IPS DF 6.9 (cell line): ENCODE results near the gene HNRNPU.

ENCODE experiments used
- DNase-seq: peaks from one replicate; pipeline ENCODE4 v3.0.0-alpha.2; 2013; ENCODE audit warnings: low read depth, low spot score
- H3K27ac ChIP-seq: one replicate; pipeline ENCODE4 v1.5.1; 2013; ENCODE audit warnings: low read length, control low read depth
- H3K27me3 ChIP-seq: 2 replicates; pipeline ENCODE4 v1.6.1; 2013; ENCODE audit warnings: mild to moderate bottlenecking, low read length; ENCODE audit not compliant: control insufficient read depth, insufficient read depth
- H3K36me3 ChIP-seq: 2 replicates; pipeline ENCODE4 v1.6.1; 2013; ENCODE audit warnings: low read length; ENCODE audit not compliant: control insufficient read depth, insufficient read depth
- H3K4me1 ChIP-seq: 2 replicates; pipeline ENCODE4 v1.6.1; 2013; ENCODE audit warnings: low read length; ENCODE audit not compliant: control insufficient read depth, insufficient read depth
- H3K4me3 ChIP-seq: 2 replicates; pipeline ENCODE4 v1.5.1; 2013; ENCODE audit warnings: mild to moderate bottlenecking, low read length
- H3K9me3 ChIP-seq: 2 replicates; pipeline ENCODE4 v1.6.1; 2013; ENCODE audit warnings: low read length, inconsistent platforms; ENCODE audit not compliant: control insufficient read depth, insufficient read depth
- WGBS: extraction: QIAGEN DNeasy Blood & Tissue Kit; methylation state at CpG from one replicate; pipeline ENCODE4 v1.1.7; 2013; ENCODE audit warnings: mixed read lengths, missing lambda C conversion rate; ENCODE audit not compliant: insufficient read length, insufficient coverage; 5-methylcytosine and 5-hydroxymethylcytosine counted together

The HNRNPU gene

GRCh38 chr1:244802041-244802440 lies 62.3 kb downstream of the HNRNPU start:
- H3K4me1 ChIP-seq, result no peaks in the 10 kb centered on the region
- no peaks in the 10 kb centered on the region for H3K36me3 ChIP-seq
- no peak for DNase-seq
- H3K9me3 ChIP-seq, result no peaks in the 10 kb centered on the region
- no CpG with 5 or more reads among the region's 14 CpGs for WGBS
- no peaks in the 10 kb centered on the region for H3K27me3 ChIP-seq
- no peak overlapping the region for H3K4me3 ChIP-seq
- H3K27ac ChIP-seq, result no peak overlapping the region

- no peak for DNase-seq
- Histone ChIP-seq H3K4me1 (no peaks in the 10 kb centered on the region), H3K27me3 (no peaks in the 10 kb centered on the region), H3K27ac (no peak overlapping the region), H3K4me3 (no peak overlapping the region), H3K36me3 (no peaks in the 10 kb centered on the region), H3K9me3 (no peaks in the 10 kb centered on the region)
- no CpG with 5 or more reads among the region's 14 CpGs for whole genome bisulfite sequencing
Observed at GRCh38 chr1:244801246-244801645, 63.1 kb downstream of the HNRNPU start.

- H3K36me3 ChIP-seq, result no peaks in the 10 kb centered on the region
- no peak overlapping the region for H3K27ac ChIP-seq
- H3K4me1 ChIP-seq, result no peaks in the 10 kb centered on the region
- no peaks in the 10 kb centered on the region for H3K27me3 ChIP-seq
- no peaks in the 10 kb centered on the region for H3K9me3 ChIP-seq
- no peak overlapping the region for H3K4me3 ChIP-seq
- no peak for DNase-seq
- no CpG with 5 or more reads among the region's 9 CpGs for WGBS
Observed at GRCh38 chr1:244800821-244801220, 63.5 kb downstream of the HNRNPU start.
